ENCODE data around the gene KLHL21.

KLHL21 gene

GRCh38 chr1:6592865-6593593 lies 9.6 kb downstream of the KLHL21 start:
- Histone ChIP-seq H3K27me3 (ENCODE audit: control insufficient read depth, insufficient read depth, low read length) (no peaks in the 10 kb centered on the region), H3K9ac (ENCODE audit: low read length) (no peak overlapping the region), H3K9me3 (ENCODE audit: control insufficient read depth, low read length) (no peaks in the 10 kb centered on the region), H3K36me3 (ENCODE audit: control insufficient read depth, insufficient read depth, low read length) (peaks cover 7% of the 10 kb centered on the region), H3K4me1 (ENCODE audit: control insufficient read depth, insufficient read depth, low read length) (peaks cover 5% of the 10 kb centered on the region), H3K4me3 (ENCODE audit: low read length) (no peak overlapping the region)

- H3K4me1 ChIP-seq (ENCODE audit: control insufficient read depth, insufficient read depth, low read length): peaks cover 11% of the 10 kb centered on the region
- no peaks in the 10 kb centered on the region for H3K27me3 ChIP-seq (ENCODE audit: control insufficient read depth, insufficient read depth, low read length)
- H3K4me3 ChIP-seq (ENCODE audit: low read length): no peak overlapping the region
- no peaks in the 10 kb centered on the region for H3K9me3 ChIP-seq (ENCODE audit: control insufficient read depth, low read length)
- H3K36me3 ChIP-seq (ENCODE audit: control insufficient read depth, insufficient read depth, low read length): peaks cover 7% of the 10 kb centered on the region
- H3K9ac ChIP-seq (ENCODE audit: low read length): no peak overlapping the region
Measured at GRCh38 chr1:6592441-6592840, 10.2 kb downstream of the KLHL21 start.

GRCh38 chr1:6591644-6592043 lies 11.0 kb downstream of the KLHL21 start:
- no peaks in the 10 kb centered on the region for H3K9me3 ChIP-seq (ENCODE audit: control insufficient read depth, low read length)
- peaks cover 17% of the 10 kb centered on the region for H3K4me1 ChIP-seq (ENCODE audit: control insufficient read depth, insufficient read depth, low read length)
- no peak overlapping the region for H3K4me3 ChIP-seq (ENCODE audit: low read length)
- H3K36me3 ChIP-seq (ENCODE audit: control insufficient read depth, insufficient read depth, low read length): peaks cover 7% of the 10 kb centered on the region
- H3K9ac ChIP-seq (ENCODE audit: low read length): no peak overlapping the region
- H3K27me3 ChIP-seq (ENCODE audit: control insufficient read depth, insufficient read depth, low read length): no peaks in the 10 kb centered on the region

GRCh38 chr1:6591222-6591621 lies 11.4 kb downstream of the KLHL21 start:
- no peak overlapping the region for H3K4me3 ChIP-seq (ENCODE audit: low read length)
- no peaks in the 10 kb centered on the region for H3K9me3 ChIP-seq (ENCODE audit: control insufficient read depth, low read length)
- H3K9ac ChIP-seq (ENCODE audit: low read length): no peak overlapping the region
- H3K36me3 ChIP-seq (ENCODE audit: control insufficient read depth, insufficient read depth, low read length): peaks cover 7% of the 10 kb centered on the region
- no peaks in the 10 kb centered on the region for H3K27me3 ChIP-seq (ENCODE audit: control insufficient read depth, insufficient read depth, low read length)
- peaks cover 17% of the 10 kb centered on the region for H3K4me1 ChIP-seq (ENCODE audit: control insufficient read depth, insufficient read depth, low read length)

GRCh38 chr1:6590046-6590445 lies 12.6 kb downstream of the KLHL21 start:
- Histone ChIP-seq H3K9me3 (ENCODE audit: control insufficient read depth, low read length) (no peaks in the 10 kb centered on the region), H3K9ac (ENCODE audit: low read length) (no peak overlapping the region), H3K36me3 (ENCODE audit: control insufficient read depth, insufficient read depth, low read length) (peaks cover 7% of the 10 kb centered on the region), H3K4me1 (ENCODE audit: control insufficient read depth, insufficient read depth, low read length) (peaks cover 17% of the 10 kb centered on the region), H3K4me3 (ENCODE audit: low read length) (no peak overlapping the region), H3K27me3 (ENCODE audit: control insufficient read depth, insufficient read depth, low read length) (no peaks in the 10 kb centered on the region)

GRCh38 chr1:6588893-6589520 lies 13.7 kb downstream of the KLHL21 start:
- Histone ChIP-seq H3K4me3 (ENCODE audit: low read length) (no peak overlapping the region), H3K4me1 (ENCODE audit: control insufficient read depth, insufficient read depth, low read length) (peaks cover 17% of the 10 kb centered on the region), H3K9me3 (ENCODE audit: control insufficient read depth, low read length) (no peaks in the 10 kb centered on the region), H3K27me3 (ENCODE audit: control insufficient read depth, insufficient read depth, low read length) (no peaks in the 10 kb centered on the region), H3K36me3 (ENCODE audit: control insufficient read depth, insufficient read depth, low read length) (peaks cover 11% of the 10 kb centered on the region), H3K9ac (ENCODE audit: low read length) (no peak overlapping the region)

GRCh38 chr1:6588128-6588892 lies 14.4 kb downstream of the KLHL21 start:
- no peak overlapping the region for H3K4me3 ChIP-seq (ENCODE audit: low read length)
- no peaks in the 10 kb centered on the region for H3K9me3 ChIP-seq (ENCODE audit: control insufficient read depth, low read length)
- peaks cover 17% of the 10 kb centered on the region for H3K4me1 ChIP-seq (ENCODE audit: control insufficient read depth, insufficient read depth, low read length)
- peaks cover 11% of the 10 kb centered on the region for H3K36me3 ChIP-seq (ENCODE audit: control insufficient read depth, insufficient read depth, low read length)
- no peak overlapping the region for H3K9ac ChIP-seq (ENCODE audit: low read length)
- no peaks in the 10 kb centered on the region for H3K27me3 ChIP-seq (ENCODE audit: control insufficient read depth, insufficient read depth, low read length)

- Histone ChIP-seq H3K27me3 (ENCODE audit: control insufficient read depth, insufficient read depth, low read length) (no peaks in the 10 kb centered on the region), H3K4me3 (ENCODE audit: low read length) (no peak overlapping the region), H3K36me3 (ENCODE audit: control insufficient read depth, insufficient read depth, low read length) (peaks cover 11% of the 10 kb centered on the region), H3K9ac (ENCODE audit: low read length) (no peak overlapping the region), H3K9me3 (ENCODE audit: control insufficient read depth, low read length) (no peaks in the 10 kb centered on the region), H3K4me1 (ENCODE audit: control insufficient read depth, insufficient read depth, low read length) (peaks cover 22% of the 10 kb centered on the region)
Measured at GRCh38 chr1:6587261-6588005, 15.2 kb downstream of the KLHL21 start.

GRCh38 chr1:6586404-6586816 lies 16.3 kb downstream of the KLHL21 start:
- Histone ChIP-seq H3K9ac (ENCODE audit: low read length) (no peak overlapping the region), H3K27me3 (ENCODE audit: control insufficient read depth, insufficient read depth, low read length) (no peaks in the 10 kb centered on the region), H3K36me3 (ENCODE audit: control insufficient read depth, insufficient read depth, low read length) (peaks cover 11% of the 10 kb centered on the region), H3K9me3 (ENCODE audit: control insufficient read depth, low read length) (no peaks in the 10 kb centered on the region), H3K4me1 (ENCODE audit: control insufficient read depth, insufficient read depth, low read length) (peaks cover 32% of the 10 kb centered on the region), H3K4me3 (ENCODE audit: low read length) (no peak overlapping the region)

- Histone ChIP-seq H3K9ac (ENCODE audit: low read length) (no peak overlapping the region), H3K4me1 (ENCODE audit: control insufficient read depth, insufficient read depth, low read length) (peaks cover 38% of the 10 kb centered on the region)
Measured at GRCh38 chr1:6585841-6586240, 16.8 kb downstream of the KLHL21 start.

GRCh38 chr1:6585081-6585722 lies 17.5 kb downstream of the KLHL21 start:
- peaks cover 11% of the 10 kb centered on the region for H3K36me3 ChIP-seq (ENCODE audit: control insufficient read depth, insufficient read depth, low read length)
- H3K9me3 ChIP-seq (ENCODE audit: control insufficient read depth, low read length): no peaks in the 10 kb centered on the region
- H3K4me3 ChIP-seq (ENCODE audit: low read length): no peak overlapping the region
- H3K9ac ChIP-seq (ENCODE audit: low read length): no peak overlapping the region
- no peaks in the 10 kb centered on the region for H3K27me3 ChIP-seq (ENCODE audit: control insufficient read depth, insufficient read depth, low read length)
- H3K4me1 ChIP-seq (ENCODE audit: control insufficient read depth, insufficient read depth, low read length): peaks cover 43% of the 10 kb centered on the region

More at GRCh38 chr1:6585841-6586240, 16.8 kb downstream of the KLHL21 start:
- H3K4me3 ChIP-seq (ENCODE audit: low read length): no peak overlapping the region
- H3K27me3 ChIP-seq (ENCODE audit: control insufficient read depth, insufficient read depth, low read length): no peaks in the 10 kb centered on the region
- no peaks in the 10 kb centered on the region for H3K9me3 ChIP-seq (ENCODE audit: control insufficient read depth, low read length)
- H3K36me3 ChIP-seq (ENCODE audit: control insufficient read depth, insufficient read depth, low read length): peaks cover 11% of the 10 kb centered on the region
